GM23248 (cell line): ENCODE results near the gene DGKQ.

ENCODE experiments used
- EZH2 ChIP-seq: fragments of 200-600 bp; sonication (generic); IDR thresholded peaks from 2 replicates; pipeline ENCODE4 v1.6.1; 2018; ENCODE audit warnings: antibody characterized with exemption, mild to moderate bottlenecking; ENCODE audit not compliant: insufficient read depth, poor library complexity, severe bottlenecking
- EZH2phosphoT487 ChIP-seq: fragments of 200-600 bp; sonication (generic); IDR thresholded peaks from 2 replicates; pipeline ENCODE4 v1.6.1; 2018; ENCODE audit warnings: antibody characterized with exemption, moderate library complexity, mild to moderate bottlenecking, low read depth; ENCODE audit not compliant: insufficient read depth

DNA sequence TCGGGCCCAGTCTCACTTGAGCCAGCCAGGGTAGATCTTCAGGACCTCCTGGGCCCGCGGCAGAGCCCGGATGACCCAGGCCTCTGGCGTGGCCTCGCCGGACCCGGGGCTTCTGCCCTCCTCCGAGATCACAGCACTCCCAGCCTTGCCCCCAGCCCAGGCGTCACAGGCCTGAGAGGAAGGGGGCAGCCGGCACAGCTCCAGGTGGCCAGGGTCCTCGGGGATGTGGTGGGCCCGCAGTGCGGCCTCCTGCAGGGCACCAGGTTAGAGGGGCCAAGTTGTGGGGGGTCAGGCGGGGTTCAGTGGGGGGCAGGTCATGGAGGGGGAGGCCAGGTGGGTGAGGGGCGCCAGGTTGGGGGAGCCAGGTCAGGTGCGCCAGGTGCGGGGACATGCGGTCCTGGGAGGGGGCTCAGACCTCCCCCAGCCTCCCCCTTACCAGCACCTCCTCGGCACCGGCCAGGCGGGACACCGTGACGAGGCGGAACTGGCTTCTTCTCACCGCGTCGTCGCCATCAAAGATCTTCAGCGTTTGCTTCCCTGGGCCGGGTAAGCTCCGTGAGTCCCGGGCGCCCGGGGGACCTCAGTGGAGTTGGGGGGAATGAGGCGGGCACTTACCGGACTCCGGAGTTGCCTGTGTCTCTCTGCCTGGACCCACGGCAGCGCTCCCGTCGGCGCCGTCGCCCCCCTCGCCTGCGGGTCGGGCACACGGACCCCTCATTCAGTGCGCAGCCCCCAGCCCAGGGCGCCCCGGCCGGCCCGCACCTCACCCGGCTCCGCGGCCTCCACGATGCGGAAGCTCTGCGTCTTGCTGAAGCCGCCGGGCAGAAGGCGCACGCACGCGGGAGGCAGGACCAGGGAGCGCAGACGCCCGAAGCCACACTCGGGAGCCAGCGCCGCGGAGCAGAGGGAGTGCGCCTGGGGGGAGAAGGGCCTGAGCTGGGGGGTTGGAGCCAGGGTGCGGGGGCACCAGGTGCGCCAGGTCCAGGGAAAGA lies 6.0 kb downstream of the DGKQ start:
- TF ChIP-seq EZH2 = no peak
- TF ChIP-seq EZH2phosphoT487 = no peak
